GM12872 (cell line): ENCODE measurements around the gene PHLDB2.

Experiments
- TF ChIP-seq, protein P1 (sequence below): IDR thresholded peaks from 3 replicates; pipeline ENCODE4 v1.5.1; 2011; ENCODE audit warnings: low read depth, mild to moderate bottlenecking, low read length, moderate library complexity; ENCODE audit not compliant: insufficient read depth

PHLDB2 gene

GRCh38 chr3:112007633-112008032, 148.6 kb downstream of the PHLDB2 start:
- TF ChIP-seq, protein P1, sequence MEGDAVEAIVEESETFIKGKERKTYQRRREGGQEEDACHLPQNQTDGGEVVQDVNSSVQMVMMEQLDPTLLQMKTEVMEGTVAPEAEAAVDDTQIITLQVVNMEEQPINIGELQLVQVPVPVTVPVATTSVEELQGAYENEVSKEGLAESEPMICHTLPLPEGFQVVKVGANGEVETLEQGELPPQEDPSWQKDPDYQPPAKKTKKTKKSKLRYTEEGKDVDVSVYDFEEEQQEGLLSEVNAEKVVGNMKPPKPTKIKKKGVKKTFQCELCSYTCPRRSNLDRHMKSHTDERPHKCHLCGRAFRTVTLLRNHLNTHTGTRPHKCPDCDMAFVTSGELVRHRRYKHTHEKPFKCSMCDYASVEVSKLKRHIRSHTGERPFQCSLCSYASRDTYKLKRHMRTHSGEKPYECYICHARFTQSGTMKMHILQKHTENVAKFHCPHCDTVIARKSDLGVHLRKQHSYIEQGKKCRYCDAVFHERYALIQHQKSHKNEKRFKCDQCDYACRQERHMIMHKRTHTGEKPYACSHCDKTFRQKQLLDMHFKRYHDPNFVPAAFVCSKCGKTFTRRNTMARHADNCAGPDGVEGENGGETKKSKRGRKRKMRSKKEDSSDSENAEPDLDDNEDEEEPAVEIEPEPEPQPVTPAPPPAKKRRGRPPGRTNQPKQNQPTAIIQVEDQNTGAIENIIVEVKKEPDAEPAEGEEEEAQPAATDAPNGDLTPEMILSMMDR: no peak

- TF ChIP-seq, protein P1: no peak
Measured at GRCh38 chr3:112009670-112010069, 150.6 kb downstream of the PHLDB2 start.

DNA sequence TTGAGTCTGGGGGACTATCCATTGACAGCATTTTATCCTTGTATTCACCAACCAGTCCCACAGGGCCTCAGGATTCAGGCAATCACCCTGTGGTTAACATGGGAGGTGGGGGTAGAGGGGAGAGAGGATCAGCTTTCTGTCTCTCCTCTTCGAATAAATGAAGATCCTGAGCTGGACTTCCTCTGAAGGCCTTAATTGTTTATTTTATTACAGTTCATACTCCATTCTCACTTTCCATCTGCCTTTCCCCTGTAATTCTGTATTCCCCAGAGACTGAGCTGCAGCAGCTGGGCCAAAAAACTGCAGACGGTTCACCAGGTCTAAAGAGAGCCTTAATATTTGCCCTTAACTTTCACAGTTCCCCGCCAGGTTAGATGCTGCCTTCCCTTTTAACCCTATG, 151.6 kb downstream of the PHLDB2 start:
- TF ChIP-seq, protein P1: no peak

DNA sequence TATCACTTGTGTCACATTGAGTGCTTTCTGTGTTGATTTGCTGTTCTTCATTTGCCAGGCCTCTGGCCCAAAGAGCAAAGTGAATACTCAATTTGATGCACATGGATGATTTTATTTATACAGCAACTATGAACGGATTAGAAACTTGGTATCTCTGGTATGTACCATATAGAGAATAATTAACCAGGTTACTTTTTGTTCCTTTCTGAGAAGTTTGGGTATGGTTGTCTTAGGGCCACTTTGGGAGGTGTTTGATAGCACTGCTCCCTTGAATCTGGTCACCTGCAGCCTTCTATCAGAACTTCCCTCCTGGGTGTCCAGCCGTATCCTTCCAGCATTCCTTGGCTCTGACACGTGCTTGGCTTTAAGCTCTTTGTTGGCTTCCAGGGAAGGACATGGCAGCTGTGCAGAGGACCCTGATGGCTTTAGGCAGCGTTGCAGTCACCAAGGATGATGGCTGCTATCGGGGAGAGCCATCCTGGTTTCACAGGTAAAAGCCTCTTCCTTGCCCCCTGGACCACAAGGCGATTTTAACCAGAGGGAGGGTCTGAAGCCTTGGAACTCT, 152.4 kb downstream of the PHLDB2 start:
- TF ChIP-seq, protein P1: no peak

DNA sequence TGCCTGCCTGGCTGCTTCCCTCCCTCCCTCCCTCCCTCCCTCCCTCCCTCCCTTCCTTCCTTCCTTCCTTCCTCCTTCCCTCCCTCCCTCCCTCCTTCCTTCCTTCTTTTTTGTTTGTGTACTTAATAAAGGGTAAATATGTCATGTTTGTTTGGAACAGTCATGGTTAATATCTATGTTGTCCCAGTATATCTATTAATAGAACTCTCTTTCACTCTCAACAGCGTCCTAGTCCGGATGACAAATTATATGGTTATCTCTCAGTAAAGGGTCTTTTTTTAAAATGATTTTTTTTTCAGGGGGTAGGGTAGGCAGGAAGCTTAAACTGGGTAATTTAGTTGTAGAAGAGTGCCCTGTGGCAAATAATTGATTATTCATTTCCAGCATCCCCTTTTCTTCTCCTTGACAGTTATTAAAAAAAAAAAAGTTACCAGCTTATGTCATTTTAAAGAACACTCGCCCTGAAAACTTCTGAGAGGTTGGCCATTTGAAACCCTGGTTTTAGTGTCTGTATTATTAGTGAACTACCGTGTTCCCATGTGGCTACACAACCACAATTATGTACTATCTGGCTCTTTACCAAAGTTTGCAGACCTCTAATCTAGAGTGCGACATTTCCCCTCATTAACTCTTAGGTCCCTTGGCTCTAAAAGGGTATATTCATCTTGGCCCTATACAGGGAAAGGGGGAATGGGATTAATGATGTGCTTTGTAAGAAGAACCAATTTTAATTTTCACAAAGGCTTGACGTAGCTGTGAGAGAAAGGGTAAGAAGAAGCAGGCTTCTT, 153.3 kb downstream of the PHLDB2 start:
- TF ChIP-seq, protein P1: no peak

DNA sequence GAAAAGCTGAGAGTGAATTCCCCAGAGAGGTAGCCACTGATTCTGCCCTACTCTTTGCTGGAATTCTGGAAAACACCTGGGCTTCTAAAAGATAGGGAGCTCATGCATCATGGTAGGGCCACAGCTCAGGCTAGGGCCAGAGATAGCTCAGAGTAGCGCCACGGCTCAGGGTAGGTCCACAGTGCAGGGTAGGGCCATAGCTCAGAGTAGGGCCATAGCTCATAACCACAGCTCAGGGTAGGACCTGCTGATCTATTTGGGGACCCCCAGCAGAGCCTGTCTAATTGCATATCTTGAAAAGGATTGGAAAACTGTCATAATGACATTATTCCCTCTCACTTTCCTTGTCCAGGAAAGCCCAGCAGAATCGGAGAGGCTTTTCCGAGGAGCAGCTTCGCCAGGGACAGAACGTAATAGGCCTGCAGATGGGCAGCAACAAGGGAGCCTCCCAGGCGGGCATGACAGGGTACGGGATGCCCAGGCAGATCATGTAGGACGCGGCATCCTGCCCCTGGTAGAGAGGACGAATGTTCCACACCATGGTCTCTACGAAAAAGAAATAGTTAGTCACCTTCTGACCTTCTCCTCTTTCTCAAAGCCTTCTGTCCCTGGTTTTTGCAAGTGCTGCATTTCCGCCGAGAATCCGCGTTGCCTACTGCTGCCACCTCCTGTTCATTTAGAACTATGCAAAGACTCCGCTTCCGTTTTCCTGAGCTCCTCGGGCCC, 154.2 kb downstream of the PHLDB2 start:
- TF ChIP-seq, protein P1: peak; percentile 67

DNA sequence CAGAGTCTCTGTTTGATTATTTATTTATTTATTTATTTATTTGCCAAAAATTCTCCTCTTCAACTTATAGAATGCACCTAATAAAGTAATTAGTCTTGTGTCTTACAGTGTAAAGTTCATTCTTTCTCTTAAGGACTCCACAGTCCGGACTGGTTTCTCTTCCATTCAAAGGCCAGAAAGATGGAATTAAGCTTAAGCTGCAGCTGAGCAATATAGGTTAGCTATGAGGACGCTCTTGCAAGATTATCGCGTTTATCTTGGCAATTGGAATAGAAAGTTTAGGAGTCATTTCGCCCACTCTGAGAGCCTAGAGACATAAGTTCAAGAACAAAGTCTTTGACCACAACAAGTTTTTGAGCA, 154.7 kb downstream of the PHLDB2 start:
- TF ChIP-seq, protein P1: no peak
